Tibial nerve (tissue), 3 donors: ENCODE data around the gene ARHGEF26.

ENCODE experiments used
- POLR2A ChIP-seq, 2 donors: fragments of 450-650 bp; IDR thresholded peaks; one replicate each; pipeline ENCODE4 v1.6.1; 2017; ENCODE audit warnings: antibody characterized with exemption in 2 of 2, mild to moderate bottlenecking in 2 of 2, moderate library complexity in 2 of 2
- TF ChIP-seq, protein P1 (sequence below), 5 experiments: fragments of 200-600 bp in 3 of 5; fragments of 450-650 bp in 2 of 5; sonication (generic) in 3 of 5; IDR thresholded peaks; one replicate each; pipeline ENCODE4 v1.5.1; 2016 to 2019; ENCODE audit warnings: antibody characterized with exemption in 5 of 5, mild to moderate bottlenecking in 3 of 5, moderate library complexity in 2 of 5

- no peak for TF ChIP-seq POLR2A (IDR thresholded peaks at IDR 0.05)
- TF ChIP-seq, protein P1, sequence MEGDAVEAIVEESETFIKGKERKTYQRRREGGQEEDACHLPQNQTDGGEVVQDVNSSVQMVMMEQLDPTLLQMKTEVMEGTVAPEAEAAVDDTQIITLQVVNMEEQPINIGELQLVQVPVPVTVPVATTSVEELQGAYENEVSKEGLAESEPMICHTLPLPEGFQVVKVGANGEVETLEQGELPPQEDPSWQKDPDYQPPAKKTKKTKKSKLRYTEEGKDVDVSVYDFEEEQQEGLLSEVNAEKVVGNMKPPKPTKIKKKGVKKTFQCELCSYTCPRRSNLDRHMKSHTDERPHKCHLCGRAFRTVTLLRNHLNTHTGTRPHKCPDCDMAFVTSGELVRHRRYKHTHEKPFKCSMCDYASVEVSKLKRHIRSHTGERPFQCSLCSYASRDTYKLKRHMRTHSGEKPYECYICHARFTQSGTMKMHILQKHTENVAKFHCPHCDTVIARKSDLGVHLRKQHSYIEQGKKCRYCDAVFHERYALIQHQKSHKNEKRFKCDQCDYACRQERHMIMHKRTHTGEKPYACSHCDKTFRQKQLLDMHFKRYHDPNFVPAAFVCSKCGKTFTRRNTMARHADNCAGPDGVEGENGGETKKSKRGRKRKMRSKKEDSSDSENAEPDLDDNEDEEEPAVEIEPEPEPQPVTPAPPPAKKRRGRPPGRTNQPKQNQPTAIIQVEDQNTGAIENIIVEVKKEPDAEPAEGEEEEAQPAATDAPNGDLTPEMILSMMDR (IDR thresholded peaks at IDR 0.05) = no peak
Observed at GRCh38 chr3:154273381-154273780, 152.2 kb downstream of the ARHGEF26 start.
